Measurements from ENCODE around the gene NEK1. TPM values are rescaled to one million over a fixed set of nuclear protein-coding genes. Genes with fewer than 3 reads are reported as not detected.

Gene NEK1
- total RNA-seq, 1 experiment from 2014 or later, result 3.8 TPM

GRCh38 chr4:169369634-169370033 is 242.7 kb downstream of the NEK1 start:
- no peak for DNase-seq (ENCODE audit: low read depth)

- DNase-seq (ENCODE audit: low read depth), result no peak
These were observed 244.6 kb downstream of the NEK1 start for GRCh38 chr4:169367826-169368225.

- no peak for DNase-seq (ENCODE audit: low read depth)
These were observed 245.6 kb downstream of the NEK1 start for GRCh38 chr4:169366821-169367220.

- DNase-seq (ENCODE audit: low read depth), result no peak
These were observed 249.8 kb downstream of the NEK1 start for GRCh38 chr4:169362607-169363006.

GRCh38 chr4:169361756-169362155 is 250.6 kb downstream of the NEK1 start:
- DNase-seq (ENCODE audit: low read depth), result no peak

- no peak for DNase-seq (ENCODE audit: low read depth)
These were observed 252.4 kb downstream of the NEK1 start for GRCh38 chr4:169359961-169360360.

GRCh38 chr4:169352360-169352759 is 260.0 kb downstream of the NEK1 start:
- DNase-seq (ENCODE audit: low read depth), result no peak

- no peak for DNase-seq (ENCODE audit: low read depth)
These were observed 260.5 kb downstream of the NEK1 start for GRCh38 chr4:169351872-169352271.

- no peak for DNase-seq (ENCODE audit: low read depth)
These were observed 263.8 kb downstream of the NEK1 start for GRCh38 chr4:169348541-169348940.

GRCh38 chr4:169346840-169347239 is 265.5 kb downstream of the NEK1 start:
- no peak for DNase-seq (ENCODE audit: low read depth)

GRCh38 chr4:169345316-169345721 is 267.1 kb downstream of the NEK1 start:
- peak; percentile 64 for DNase-seq (ENCODE audit: low read depth)

Other genes with a start within 250 kb of the NEK1 start
- gene CLCN3, start 8.0 kb upstream of the NEK1 start, total RNA-seq (2014; rRNA removed; shearing (Covaris generic)), result 9.3 and 10.7 TPM in 2 replicates
- 23.3 and 34.4 TPM in 2 replicates for gene HPF1, start 145.4 kb upstream of the NEK1 start, total RNA-seq (2014; rRNA removed; shearing (Covaris generic))